HG03432 (cell line): ENCODE results near the gene NDUFB6.
A peak's percentile ranks its signal among the peaks of the same experiment; 100 is the strongest.
"Not testable (repeated sequence)": the region's sequence is repeated elsewhere in the genome, so short reads cannot be mapped to it uniquely, and the experiment has no call there.

Experiments
- ATAC-seq: cut with Tn5 transposase; IDR thresholded peaks from one replicate; pipeline ENCODE4 v1.9.1; 2021; ENCODE audit warnings: mild to moderate bottlenecking, moderate library complexity; ENCODE audit not compliant: unreplicated experiment

Gene NDUFB6

GRCh38 chr9:32524892-32525708, 47.9 kb downstream of the NDUFB6 start:
- ATAC-seq: peak; percentile 35

GRCh38 chr9:32524558-32524891, 48.4 kb downstream of the NDUFB6 start:
- not testable (repeated sequence) for ATAC-seq

GRCh38 chr9:32523910-32524309, 49.0 kb downstream of the NDUFB6 start:
- no peak for ATAC-seq

- ATAC-seq: no peak
Measured at GRCh38 chr9:32518276-32518675, 54.7 kb downstream of the NDUFB6 start.

- ATAC-seq: no peak
Measured at GRCh38 chr9:32516241-32516640, 56.7 kb downstream of the NDUFB6 start.

- ATAC-seq: no peak
Measured at GRCh38 chr9:32508728-32509127, 64.2 kb downstream of the NDUFB6 start.

DNA sequence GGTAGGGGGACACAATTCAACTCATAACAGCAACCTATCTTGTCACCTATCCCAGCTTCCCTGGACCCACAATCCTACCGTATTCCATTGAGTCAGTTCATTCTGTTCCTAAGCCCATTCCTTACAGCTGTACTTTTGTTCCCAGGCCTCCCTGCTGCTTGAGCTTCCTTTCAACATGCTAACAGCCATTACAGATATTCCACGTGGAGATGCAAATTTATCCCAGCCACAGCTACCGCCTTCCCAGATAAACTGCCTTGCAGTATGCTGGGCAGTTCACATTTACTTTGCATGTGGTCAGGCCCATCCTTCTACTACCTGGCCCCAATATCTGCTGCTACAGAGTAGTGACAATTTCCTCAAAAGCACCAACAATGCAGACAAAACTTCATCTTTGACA, 70.0 kb downstream of the NDUFB6 start:
- no peak for ATAC-seq
